ENCODE results near the gene RNF187.

DNA sequence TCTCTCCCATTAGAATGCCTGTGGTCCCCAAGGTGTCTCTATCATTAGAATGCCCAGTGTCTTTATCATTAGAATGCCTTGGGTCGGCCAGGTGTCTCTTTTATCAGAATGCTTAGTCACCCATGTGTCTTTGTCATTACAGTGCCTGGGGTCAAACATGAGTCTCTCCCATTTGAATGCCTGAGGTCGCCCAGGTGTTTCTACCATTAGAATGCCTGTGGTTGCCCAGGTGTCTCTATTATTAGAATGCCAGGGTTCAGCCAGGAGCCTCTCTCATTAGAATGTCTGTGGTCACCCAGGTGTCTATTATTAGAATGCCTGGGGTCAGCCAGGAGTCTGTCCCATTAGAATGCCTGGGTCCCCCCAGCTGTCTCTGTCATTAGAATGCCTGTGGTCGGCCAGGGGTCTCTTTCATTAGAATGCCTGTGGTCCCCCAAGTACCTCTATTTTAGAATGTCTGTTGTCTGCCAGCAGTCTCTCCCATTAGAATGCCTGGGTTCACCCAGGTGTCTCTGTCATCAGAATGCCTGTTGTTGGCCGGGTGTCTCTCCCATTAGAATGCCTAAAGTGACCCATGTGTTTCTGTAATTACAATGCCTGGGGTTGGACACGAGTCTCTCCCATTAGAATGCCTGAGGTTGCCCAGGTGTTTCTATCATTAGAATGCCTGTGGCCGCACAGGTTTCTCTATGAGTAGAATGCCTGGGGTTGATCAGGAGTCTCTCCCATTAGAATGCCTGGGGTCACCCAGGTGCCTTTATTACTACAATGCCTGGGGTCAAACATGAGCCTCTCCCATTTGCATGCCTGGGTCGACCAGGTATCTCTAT lies 57.1 kb downstream of the RNF187 start:
- TF ChIP-seq POLR2A (IDR thresholded peaks at IDR 0.05; ENCODE audit: low read length) (no peak), GATA1 (IDR thresholded peaks at IDR 0.05; ENCODE audit: low read depth, low read length) (no peak)
